H1 (cell line): Measurements from ENCODE around the gene CWC27. TPM values are rescaled to one million over a fixed set of nuclear protein-coding genes. Genes with fewer than 3 reads are reported as not detected.

Source experiments
- CHD7 ChIP-seq: fragments of 300-600 bp; sonication (generic); IDR thresholded peaks from 2 replicates; pipeline ENCODE4 v1.7.1; 2012; ENCODE audit warnings: low read length, moderate library complexity, mild to moderate bottlenecking, inconsistent platforms; ENCODE audit not compliant: insufficient replicate concordance
- HDAC6 ChIP-seq: IDR thresholded peaks from one replicate; pipeline ENCODE4 v1.7.1; 2012; ENCODE audit warnings: low read depth, mild to moderate bottlenecking, inconsistent platforms, low read length, moderate library complexity
- polyA plus RNA-seq, 7 experiments: library from polyadenylated mRNA; depleted of rRNA in 3 of 7; stranded (reverse) in 5 of 7; unstranded in 2 of 7; fragments of >200 nt in 5 of 7; fragments of 200-250 nt in 2 of 7; gene quantifications; 1 replicate in 5 of 7; 2 replicates in 1 of 7; 4 replicates in 1 of 7; pipeline versions ENCODE4 v1.2.1 to v1.2.3, GENCODE V29; 2011 to 2013; ENCODE audit warnings: missing spikeins in 2 of 7, mixed read lengths in 2 of 7
- total RNA-seq: library from RNA; stranded (reverse); fragmentation: NEBNext Ultra II Directional; extraction: Animal tissue kit (Norgen Biotek cat#: 25700); gene quantifications from 2 replicates; pipeline ENCODE4 v1.2.1, GENCODE V29; 2021

CWC27 gene
- total and polyA plus RNA-seq, 2 of the 8 experiments (the other 6 are each of a cell fraction or from before 2014, with no cell fraction given), result 24.9 to 43.4 TPM

- TF ChIP-seq CHD7 (no peak), HDAC6 (no peak)
These were observed 293.2 kb downstream of the CWC27 start (continued) for GRCh38 chr5:65061974-65062353.
